OCI-LY1 (cell line): ENCODE data around the gene SCAI.

Experiments used
- EZH2 ChIP-seq: fragments of 200-600 bp; sonication (generic), shearing (Covaris generic); IDR thresholded peaks from 2 replicates; pipeline ENCODE4 v1.8.0; 2017; ENCODE audit warnings: borderline replicate concordance, mixed run types, mild to moderate bottlenecking, antibody characterized with exemption, low read length, moderate library complexity, mixed read lengths
- TF ChIP-seq, protein P1 (sequence below): fragments of 200-600 bp; sonication (generic), shearing (Covaris generic); IDR thresholded peaks from 2 replicates; pipeline ENCODE4 v1.5.1; 2017; ENCODE audit warnings: mild to moderate bottlenecking, antibody characterized with exemption, low read length, moderate library complexity, mixed read lengths

DNA sequence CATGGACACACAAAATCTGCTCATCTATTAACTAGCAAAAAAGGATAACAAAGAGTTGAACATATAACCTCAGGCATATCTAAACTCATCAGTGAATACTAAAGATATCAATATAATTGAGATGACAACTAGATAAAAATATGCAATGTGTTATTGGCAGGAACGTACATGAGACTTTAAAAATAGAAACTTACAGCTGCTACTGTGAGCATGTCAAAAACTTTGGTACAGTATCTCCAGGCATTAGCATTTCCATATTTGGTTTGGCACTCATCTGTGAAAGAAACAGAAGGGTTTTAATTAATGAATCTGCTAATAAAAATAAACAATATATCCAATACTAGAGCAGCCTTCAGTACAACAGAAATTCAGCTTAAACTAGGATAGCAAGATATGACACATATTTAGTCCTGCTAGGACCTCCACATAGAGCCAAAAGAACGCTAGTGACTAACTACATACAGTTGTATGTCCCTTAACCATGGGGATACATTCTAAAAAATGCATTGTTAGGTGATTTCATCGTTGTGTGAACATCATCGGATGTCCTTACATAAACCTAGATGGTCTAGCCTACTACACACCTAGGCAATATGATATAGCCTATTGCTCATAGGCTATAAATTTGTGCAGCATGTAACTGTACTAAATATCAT is 10.5 kb upstream of the SCAI start:
- TF ChIP-seq, protein P1, sequence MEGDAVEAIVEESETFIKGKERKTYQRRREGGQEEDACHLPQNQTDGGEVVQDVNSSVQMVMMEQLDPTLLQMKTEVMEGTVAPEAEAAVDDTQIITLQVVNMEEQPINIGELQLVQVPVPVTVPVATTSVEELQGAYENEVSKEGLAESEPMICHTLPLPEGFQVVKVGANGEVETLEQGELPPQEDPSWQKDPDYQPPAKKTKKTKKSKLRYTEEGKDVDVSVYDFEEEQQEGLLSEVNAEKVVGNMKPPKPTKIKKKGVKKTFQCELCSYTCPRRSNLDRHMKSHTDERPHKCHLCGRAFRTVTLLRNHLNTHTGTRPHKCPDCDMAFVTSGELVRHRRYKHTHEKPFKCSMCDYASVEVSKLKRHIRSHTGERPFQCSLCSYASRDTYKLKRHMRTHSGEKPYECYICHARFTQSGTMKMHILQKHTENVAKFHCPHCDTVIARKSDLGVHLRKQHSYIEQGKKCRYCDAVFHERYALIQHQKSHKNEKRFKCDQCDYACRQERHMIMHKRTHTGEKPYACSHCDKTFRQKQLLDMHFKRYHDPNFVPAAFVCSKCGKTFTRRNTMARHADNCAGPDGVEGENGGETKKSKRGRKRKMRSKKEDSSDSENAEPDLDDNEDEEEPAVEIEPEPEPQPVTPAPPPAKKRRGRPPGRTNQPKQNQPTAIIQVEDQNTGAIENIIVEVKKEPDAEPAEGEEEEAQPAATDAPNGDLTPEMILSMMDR, result no peak
- no peak for TF ChIP-seq EZH2
